ENCODE measurements around the gene FGGY.

Gene FGGY

GRCh38 chr1:59664166-59664565, 367.3 kb downstream of the FGGY start:
- DNase-seq, result no peak

GRCh38 chr1:59666106-59666505, 369.2 kb downstream of the FGGY start:
- DNase-seq, result no peak

- DNase-seq, result no peak
Observed at GRCh38 chr1:59667020-59667419, 370.1 kb downstream of the FGGY start.

DNA sequence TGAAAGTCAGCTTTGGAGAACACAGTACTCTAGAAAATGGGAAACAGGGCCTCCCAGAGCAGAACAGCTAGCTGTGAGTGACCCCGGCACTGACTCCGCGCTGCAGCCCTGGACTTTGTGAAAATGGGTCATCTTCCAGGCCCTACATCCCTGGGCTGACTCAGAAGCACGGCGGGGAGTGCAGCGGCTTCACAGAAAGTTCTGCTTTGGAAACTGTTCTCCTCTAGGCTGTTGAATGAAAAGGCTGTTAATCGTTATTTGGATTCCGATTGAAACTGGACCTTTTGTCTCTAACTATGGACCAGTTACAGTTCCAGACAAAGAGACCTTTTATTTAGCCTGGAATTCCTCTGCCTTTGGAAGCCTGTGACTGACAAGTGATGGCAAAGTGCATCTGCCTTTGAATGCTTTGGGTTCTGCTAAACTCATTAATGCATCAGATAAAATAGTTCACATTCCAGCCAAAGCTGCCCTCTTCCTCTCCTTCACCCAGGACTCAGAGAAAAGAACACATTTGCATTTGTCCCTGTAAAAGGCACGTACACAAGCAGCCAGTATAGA, 372.9 kb downstream of the FGGY start:
- no peak for DNase-seq

- no peak for DNase-seq
Observed at GRCh38 chr1:59670662-59671061, 373.8 kb downstream of the FGGY start.

- DNase-seq, result no peak
Observed at GRCh38 chr1:59671066-59671952, 374.4 kb downstream of the FGGY start.

DNA sequence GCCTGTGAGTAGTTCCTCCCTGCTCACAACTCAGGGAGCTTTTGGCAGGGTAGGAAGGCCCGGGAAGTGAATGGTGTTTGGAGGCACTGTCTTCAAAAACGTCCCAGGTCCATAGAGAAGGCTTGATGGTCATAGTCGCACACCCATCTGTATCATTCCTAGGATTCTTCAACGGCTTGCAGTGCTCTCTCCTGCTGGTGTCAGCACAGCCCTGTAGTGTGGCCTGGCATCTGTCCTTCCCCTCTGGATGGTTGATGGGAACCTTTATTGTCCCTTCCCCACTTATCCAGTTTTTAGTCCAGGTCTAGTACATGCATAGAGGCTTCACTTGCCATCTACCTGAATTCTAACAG, 375.0 kb downstream of the FGGY start:
- DNase-seq, result no peak

- DNase-seq, result no peak
Observed at GRCh38 chr1:59672851-59673572, 376.1 kb downstream of the FGGY start.

DNA sequence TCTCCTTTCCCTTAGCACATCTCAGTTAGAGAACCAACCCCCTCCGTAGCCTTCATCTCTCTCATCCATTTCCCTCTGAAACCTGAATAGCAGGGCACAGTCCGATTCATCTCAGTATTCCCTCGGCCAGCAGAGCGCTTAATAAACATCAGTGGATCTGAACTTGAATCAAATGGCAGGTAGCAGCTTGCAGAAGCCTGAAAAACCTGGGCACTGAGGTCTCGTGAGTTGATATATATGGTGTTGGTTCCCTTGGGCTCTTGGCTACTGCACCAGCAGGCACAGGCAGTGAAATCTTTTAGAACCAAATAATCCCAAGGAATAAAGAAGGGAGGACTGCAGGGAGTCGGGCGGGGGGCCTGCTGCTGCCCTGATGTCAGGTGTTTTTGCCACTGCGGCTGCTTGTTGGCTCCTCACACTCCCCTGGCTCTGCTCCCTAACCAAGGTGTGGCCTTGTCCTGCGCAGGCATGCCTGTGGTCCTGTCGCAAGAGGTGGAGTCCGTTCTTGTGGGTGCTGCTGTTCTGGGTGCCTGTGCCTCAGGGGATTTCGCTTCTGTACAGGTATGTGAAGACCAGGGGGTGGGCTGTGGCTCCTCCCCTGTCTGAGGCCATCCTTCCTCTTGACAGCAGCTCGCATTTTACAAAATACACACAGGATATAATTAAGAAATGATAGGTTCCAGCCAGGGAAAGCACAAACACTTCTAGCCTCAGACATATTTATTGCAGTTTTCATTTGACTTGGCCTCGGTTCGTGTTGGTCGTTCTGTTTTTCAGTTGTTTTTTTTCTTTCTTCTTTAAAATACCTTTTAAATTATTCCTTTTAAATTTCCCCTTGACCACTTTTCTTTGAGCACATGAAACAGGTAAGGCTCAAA, 376.9 kb downstream of the FGGY start:
- DNase-seq, result no peak

DNA sequence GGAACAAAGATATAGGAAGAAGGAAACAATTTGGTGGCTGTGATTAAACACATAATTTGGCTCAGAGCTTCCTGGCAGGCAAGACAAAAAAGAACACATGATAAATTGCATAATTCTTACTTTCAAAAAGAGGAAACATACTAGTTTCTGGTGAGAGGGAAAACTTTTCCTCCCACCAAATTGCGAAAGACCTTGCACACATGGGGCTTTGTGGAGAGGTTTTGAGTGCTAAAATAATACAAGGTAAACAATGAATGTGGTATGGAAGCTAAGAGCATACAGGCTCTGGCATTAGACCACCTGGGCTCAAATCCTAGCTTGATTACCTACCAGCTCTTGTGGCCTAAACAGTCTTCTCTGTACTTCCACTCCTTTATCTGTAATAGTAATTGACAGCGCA, 377.7 kb downstream of the FGGY start:
- no peak for DNase-seq

GRCh38 chr1:59675936-59676335, 379.0 kb downstream of the FGGY start:
- DNase-seq, result no peak

DNA sequence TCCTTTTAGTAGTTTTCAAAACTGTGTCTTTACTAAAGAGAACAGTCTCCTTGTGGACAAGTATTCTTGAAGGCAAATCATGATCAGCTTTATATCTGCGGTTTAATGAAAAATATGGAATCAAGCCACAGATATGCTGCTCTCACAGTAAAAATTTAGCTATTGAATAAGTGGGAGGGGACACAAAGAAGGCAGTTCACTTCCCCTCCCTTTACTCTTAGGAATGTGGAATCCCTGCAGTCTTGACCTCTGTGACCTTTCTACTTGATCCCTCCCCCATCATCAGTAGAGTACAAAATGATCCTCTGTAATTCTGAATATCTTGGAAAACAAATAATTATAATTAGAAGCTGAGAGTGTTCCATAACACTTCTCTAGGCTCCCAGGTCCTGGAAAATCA, 381.1 kb downstream of the FGGY start:
- no peak for DNase-seq

- DNase-seq, result no peak
Observed at GRCh38 chr1:59678493-59679228, 381.8 kb downstream of the FGGY start.

DNA sequence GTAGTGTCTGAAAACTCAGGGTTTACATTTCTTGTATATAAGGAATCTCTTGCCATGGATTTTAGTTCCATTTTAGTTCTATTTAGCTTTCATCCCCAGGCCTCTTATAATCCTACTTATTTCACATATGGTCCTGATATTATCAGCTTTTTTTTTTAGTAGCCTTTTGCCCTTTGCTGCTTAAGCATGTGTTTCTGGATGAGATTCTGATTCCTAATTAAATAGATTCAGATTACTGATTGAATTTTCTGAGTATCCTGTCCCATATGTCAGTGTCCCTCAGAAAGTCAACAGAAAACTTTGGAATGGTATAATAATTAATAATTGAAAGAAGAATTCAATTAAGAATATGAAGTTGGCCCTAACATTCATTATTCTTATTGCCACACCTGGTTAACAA, 383.1 kb downstream of the FGGY start:
- no peak for DNase-seq

GRCh38 chr1:59682396-59683080, 385.6 kb downstream of the FGGY start:
- DNase-seq, result no peak

- DNase-seq, result no peak
Observed at GRCh38 chr1:59683197-59683596, 386.3 kb downstream of the FGGY start.

DNA sequence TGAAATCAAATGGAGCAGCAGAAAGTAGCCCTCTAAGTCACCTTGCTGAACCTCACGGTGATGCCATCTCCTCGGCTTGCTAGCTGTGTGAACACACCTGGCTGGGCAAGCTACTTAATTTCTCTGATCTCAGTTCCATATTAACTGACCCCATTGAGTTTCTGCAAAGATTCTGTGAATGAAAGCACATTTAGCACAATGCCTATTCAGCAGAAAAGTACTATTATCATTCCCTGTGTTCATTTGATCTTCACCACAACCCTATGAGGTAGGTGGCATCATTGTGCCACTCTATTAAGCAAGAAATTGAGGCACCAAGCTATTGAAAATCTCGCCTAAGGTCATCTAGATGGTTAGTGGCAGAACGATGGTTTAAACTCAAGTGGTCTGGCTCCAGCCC, 387.8 kb downstream of the FGGY start:
- DNase-seq, result no peak

DNA sequence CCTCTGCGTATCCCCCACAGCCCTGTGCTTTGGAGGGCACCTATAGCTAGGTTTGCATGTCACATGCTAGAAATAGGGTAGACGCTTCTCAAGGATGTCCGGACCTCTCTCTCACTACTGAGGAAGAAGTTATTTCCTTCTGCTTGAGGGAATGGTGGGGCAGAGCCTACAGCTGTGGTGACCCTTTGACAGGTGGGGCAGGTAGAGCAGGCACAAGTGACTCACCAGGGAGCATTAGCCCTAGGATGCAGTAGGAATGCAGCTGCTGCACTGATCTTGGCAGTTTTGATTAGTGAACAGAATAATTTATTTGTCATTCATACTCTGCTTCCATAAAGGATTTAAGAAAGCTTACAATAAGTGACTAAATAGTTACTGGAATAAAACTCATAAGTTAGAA, 388.2 kb downstream of the FGGY start:
- no peak for DNase-seq

- DNase-seq, result peak; percentile 66 to 82
Observed at GRCh38 chr1:59685666-59686065, 388.8 kb downstream of the FGGY start.

- peak; percentile 69 to 90 for DNase-seq
Observed at GRCh38 chr1:59686170-59686569, 389.3 kb downstream of the FGGY start.

- DNase-seq, result no peak
Observed at GRCh38 chr1:59686574-59686973, 389.7 kb downstream of the FGGY start.

GRCh38 chr1:59687081-59687480, 390.2 kb downstream of the FGGY start:
- DNase-seq, result peak in 1 of 2 experiments; percentile 20
